Mammary epithelial cell (primary cell): ENCODE measurements around the gene SLC43A3.

ENCODE experiments used
- EZH2 ChIP-seq: IDR thresholded peaks from 2 replicates; pipeline ENCODE4 v1.6.1; 2012; ENCODE audit warnings: low read length, inconsistent platforms, borderline replicate concordance
- TF ChIP-seq, protein P1 (sequence below), 2 donors: IDR thresholded peaks in 1 of 2; conservative IDR thresholded peaks in 1 of 2; 2 replicates each; pipeline ENCODE4 v1.5.1; 2011 to 2012; ENCODE audit warnings: inconsistent platforms in 2 of 2, low read length in 2 of 2, mild to moderate bottlenecking in 2 of 2, control low read depth in 1 of 2, low read depth in 1 of 2; ENCODE audit not compliant: insufficient read depth in 1 of 2; ENCODE audit errors: extremely low read depth in 1 of 2

DNA sequence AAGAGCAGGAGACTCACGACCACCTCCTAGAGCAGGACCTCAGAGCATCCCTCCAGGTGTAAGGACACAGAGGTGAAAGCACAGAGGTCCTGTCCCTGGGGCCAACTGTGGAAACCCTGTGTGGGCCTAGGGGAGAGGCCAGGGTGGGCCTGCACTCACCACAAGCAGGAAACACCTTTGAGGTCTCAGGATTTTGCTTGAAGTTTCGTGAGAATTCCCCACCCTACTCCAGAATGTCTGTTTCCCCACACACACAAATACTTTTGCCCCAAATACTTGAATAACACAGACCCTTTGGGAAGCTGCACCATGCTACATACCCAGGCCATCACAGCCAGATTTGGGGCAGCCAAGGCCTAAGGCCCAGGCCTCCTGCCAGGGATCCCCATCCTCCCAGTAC, 18.1 kb downstream of the SLC43A3 start:
- TF ChIP-seq, protein P1, sequence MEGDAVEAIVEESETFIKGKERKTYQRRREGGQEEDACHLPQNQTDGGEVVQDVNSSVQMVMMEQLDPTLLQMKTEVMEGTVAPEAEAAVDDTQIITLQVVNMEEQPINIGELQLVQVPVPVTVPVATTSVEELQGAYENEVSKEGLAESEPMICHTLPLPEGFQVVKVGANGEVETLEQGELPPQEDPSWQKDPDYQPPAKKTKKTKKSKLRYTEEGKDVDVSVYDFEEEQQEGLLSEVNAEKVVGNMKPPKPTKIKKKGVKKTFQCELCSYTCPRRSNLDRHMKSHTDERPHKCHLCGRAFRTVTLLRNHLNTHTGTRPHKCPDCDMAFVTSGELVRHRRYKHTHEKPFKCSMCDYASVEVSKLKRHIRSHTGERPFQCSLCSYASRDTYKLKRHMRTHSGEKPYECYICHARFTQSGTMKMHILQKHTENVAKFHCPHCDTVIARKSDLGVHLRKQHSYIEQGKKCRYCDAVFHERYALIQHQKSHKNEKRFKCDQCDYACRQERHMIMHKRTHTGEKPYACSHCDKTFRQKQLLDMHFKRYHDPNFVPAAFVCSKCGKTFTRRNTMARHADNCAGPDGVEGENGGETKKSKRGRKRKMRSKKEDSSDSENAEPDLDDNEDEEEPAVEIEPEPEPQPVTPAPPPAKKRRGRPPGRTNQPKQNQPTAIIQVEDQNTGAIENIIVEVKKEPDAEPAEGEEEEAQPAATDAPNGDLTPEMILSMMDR (conservative IDR thresholded peaks at IDR 0.05 in 1 of 2, IDR thresholded peaks at IDR 0.05 in 1 of 2; ENCODE audit: extremely low read depth in 1 of 2, insufficient read depth in 1 of 2, low read depth in 1 of 2, low read length in 2 of 2) = no peak
- TF ChIP-seq EZH2 = no peak
